Measurements from ENCODE around the gene KCNQ2.
A peak's percentile ranks its signal among the peaks of the same experiment; 100 is the strongest.

The KCNQ2 gene

DNA sequence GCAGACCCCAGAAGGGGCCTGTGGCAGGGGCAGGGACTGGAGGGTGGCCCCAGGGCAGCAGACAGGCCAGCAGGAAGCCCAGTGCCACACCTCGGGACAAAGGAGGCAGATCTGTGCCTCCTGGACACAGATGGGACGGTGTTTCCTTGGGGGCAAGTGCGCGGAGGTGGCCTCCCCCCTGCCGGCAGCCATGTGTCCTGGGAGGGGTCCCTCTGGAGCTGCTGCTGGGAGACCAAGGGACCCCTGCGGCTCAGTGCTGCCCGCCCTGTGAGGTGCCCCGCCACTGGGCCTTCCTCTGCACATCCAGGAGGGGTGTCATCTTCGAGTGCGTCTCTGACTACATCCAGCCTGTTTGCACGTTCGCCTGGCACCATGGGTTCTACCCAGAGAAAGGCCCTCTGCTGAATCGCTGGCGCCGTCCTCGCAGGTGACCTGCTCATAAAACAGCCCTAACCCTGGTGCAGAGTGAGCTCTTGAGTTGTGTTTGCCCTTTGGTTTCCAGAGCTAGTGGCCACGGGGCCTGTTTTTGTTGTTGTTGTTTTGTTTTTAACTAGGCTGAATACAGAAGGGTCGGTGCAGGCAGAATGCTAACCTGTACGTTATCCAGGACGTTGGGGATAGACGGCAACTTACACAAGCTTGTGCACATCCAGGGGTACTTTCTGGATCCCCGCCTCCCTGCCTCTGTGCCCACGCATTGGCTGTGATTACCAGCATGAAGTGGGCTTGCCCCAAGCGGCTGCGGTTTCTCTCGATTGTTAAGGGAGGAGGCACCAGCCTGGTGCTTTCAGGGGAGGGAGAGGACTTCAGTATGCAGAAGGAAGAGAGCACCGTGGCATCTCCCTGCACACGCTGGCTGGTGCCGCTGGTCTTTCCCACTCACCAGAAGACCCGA lies 1.3 kb upstream of the KCNQ2 start:
- H3K9me3 Mint-ChIP-seq = no peaks in the 10 kb centered on the region
- DNase-seq = no peak
- peak; percentile 45 for ATAC-seq
- H3K27me3 Mint-ChIP-seq = peaks cover 45% of the 10 kb centered on the region
- H3K36me3 Mint-ChIP-seq (ENCODE audit: low read depth) = no peaks in the 10 kb centered on the region
- no peak overlapping the region for H3K4me3 Mint-ChIP-seq
- peaks cover 3% of the 10 kb centered on the region for H3K4me1 Mint-ChIP-seq
- H3K27ac Mint-ChIP-seq = no peak overlapping the region

DNA sequence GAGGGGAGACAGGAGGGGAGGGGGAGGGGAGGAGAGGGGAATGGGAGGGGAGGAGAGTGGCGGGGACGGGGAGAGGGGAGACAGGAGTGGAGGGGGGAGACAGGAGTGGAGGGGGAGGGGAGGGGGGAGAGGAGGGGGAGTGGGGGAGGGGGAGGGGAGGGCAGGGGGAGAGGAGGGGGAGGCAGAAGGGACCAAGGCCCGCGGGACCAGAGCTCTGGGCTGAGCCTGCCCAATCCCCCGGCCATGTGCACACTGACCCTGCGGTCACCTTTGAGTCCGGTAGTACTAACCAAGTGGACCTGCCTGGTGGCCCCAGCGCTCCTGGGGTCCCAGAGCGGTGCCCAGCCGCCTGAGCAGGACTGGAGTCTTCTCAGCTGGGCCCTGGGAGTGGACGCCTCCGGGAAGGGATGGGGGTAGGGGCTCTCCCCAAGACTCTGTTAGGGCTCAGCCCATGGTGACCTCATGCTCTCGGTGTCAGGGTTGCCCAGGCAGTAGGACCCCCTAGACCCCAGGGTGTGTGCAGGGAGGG lies 471 bp upstream of the KCNQ2 start:
- Mint-ChIP-seq H3K9me3 (no peaks in the 10 kb centered on the region), H3K27ac (no peak overlapping the region), H3K4me3 (no peak overlapping the region), H3K27me3 (peaks cover 43% of the 10 kb centered on the region), H3K4me1 (peaks cover 3% of the 10 kb centered on the region), H3K36me3 (ENCODE audit: low read depth) (no peaks in the 10 kb centered on the region)
- ATAC-seq (no peak), DNase-seq (no peak)

- Mint-ChIP-seq H3K27ac (no peak overlapping the region), H3K4me1 (peaks cover 3% of the 10 kb centered on the region), H3K27me3 (peaks cover 37% of the 10 kb centered on the region), H3K4me3 (no peak overlapping the region), H3K9me3 (no peaks in the 10 kb centered on the region), H3K36me3 (ENCODE audit: low read depth) (no peaks in the 10 kb centered on the region)
- ATAC-seq = no peak
- no peak for DNase-seq
Observed at GRCh38 chr20:63471717-63471980, 806 bp downstream of the KCNQ2 start.

DNA sequence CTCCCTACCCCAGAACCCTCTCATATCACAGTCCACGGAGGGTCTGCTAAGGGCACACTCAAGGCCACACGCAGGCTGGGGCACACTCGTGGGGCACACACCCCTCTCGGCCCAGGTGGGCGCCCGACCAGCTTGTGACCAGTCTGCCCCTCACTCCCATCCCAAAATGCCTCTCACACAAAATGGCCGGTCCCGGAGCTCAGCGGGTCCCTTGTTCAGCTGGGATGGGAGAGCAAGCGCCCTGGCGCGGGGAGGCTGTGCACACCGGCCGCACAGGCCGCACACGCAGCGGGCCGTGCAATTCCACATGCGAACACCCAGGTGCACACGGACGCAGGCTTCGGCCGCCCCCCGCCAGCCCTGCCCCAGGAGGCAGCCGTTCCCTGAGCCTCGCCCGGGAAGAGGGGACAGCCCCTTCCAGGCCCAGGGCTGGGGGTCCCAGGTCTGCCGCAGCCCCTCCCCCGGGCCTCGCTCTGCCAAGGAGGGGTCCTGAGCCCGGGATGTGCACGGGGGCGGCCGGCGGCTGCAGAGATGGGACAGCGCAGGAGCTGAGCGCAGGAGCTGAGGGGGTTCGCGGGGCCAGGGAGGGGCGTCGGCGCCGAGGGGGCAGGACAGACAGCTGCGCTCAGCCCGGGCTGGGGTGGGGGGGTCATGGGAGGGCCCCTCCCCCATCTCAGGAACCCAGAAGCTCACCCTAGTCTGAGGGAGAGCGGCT lies 1.3 kb downstream of the KCNQ2 start:
- Mint-ChIP-seq H3K4me1 (peaks cover 3% of the 10 kb centered on the region), H3K9me3 (no peaks in the 10 kb centered on the region), H3K36me3 (ENCODE audit: low read depth) (no peaks in the 10 kb centered on the region), H3K4me3 (no peak overlapping the region), H3K27me3 (peaks cover 37% of the 10 kb centered on the region), H3K27ac (no peak overlapping the region)
- DNase-seq (no peak), ATAC-seq (no peak)

DNA sequence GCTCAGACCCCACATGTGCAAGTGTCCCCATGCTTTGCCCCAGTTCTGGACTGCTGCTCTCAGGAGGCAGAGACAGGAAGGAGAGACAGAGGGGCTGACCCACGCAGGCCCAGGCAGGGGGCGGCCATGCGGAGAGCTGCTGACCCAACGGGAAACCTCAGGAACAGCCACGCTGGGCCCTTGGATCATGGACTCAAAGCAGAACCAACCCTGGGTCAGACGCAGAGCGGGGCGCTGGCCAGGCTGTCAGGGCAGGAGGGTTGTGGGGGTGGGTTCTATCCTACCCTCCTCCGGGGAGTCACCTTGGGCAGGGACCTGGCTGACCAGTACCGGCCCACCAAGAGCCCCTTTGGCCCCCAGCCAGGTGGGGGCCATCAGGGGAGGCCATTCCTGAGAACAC lies 2.0 kb downstream of the KCNQ2 start:
- ATAC-seq (no peak), DNase-seq (no peak)
- Mint-ChIP-seq H3K36me3 (ENCODE audit: low read depth) (no peaks in the 10 kb centered on the region), H3K27ac (no peak overlapping the region), H3K27me3 (peaks cover 34% of the 10 kb centered on the region), H3K4me3 (no peak overlapping the region), H3K4me1 (peaks cover 3% of the 10 kb centered on the region), H3K9me3 (no peaks in the 10 kb centered on the region)

DNA sequence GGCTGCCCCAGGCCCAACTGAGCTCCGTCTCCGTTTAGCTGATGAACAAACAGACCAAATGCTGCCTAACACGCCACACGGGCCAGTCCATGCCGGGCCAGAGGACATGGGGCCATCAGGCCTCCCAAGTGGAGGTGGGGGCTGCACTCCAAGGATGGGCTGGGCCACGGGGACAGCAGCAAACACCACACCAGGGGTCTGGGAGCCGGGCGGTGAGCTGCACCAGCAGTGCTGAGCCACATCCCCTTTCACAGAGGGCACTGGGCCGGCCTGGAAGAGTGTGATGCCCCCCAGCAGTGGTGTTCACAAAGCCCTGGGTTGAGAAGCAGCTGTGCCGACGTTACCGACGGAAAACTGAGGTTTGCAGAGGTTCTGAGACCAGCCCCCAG lies 2.7 kb downstream of the KCNQ2 start:
- DNase-seq = no peak
- H3K27ac Mint-ChIP-seq = no peak overlapping the region
- peaks cover 27% of the 10 kb centered on the region for H3K27me3 Mint-ChIP-seq
- peaks cover 3% of the 10 kb centered on the region for H3K4me1 Mint-ChIP-seq
- H3K9me3 Mint-ChIP-seq = no peaks in the 10 kb centered on the region
- no peaks in the 10 kb centered on the region for H3K36me3 Mint-ChIP-seq (ENCODE audit: low read depth)
- no peak overlapping the region for H3K4me3 Mint-ChIP-seq
- no peak for ATAC-seq

DNA sequence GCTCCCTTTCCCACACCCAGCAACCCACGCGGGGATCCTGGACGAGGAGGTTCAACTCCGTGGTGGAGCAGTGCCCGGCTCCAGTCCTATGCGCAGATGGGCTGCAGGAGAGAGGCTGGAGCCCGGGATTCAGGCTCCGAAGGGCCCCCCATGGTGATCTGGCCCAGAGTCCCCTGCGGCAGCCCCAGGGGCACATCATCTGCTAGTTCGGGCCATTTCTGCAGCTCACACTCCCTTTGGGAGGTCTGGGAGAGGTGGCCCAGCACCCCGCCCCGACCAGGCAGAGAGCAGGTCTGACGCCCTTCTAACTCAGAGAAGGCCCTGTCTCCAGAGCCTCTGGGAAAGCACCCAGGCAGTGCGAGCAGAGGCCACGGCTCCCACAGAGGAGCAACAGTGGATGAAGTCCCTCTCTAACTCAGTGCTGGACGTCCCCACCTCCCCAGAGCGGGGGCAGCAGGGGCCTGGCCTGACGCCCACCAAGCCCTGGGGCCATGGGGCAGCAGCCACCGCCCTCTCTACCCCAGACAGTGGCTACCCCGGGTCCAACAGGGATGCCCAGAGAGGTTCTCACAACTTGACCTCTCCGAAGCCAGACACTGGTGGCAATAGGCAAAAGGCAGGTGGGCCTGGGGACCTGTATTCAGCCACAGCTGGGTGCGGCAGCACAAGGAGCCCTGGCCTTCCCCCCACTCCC lies 3.3 kb downstream of the KCNQ2 start:
- Mint-ChIP-seq H3K4me1 (peaks cover 3% of the 10 kb centered on the region), H3K27ac (no peak overlapping the region), H3K9me3 (no peaks in the 10 kb centered on the region), H3K4me3 (no peak overlapping the region), H3K36me3 (ENCODE audit: low read depth) (no peaks in the 10 kb centered on the region), H3K27me3 (peaks cover 23% of the 10 kb centered on the region)
- DNase-seq (no peak), ATAC-seq (no peak)

GRCh38 chr20:63468421-63468820 lies 4.0 kb downstream of the KCNQ2 start:
- H3K27ac Mint-ChIP-seq = no peak overlapping the region
- peaks cover 21% of the 10 kb centered on the region for H3K27me3 Mint-ChIP-seq
- no peaks in the 10 kb centered on the region for H3K36me3 Mint-ChIP-seq (ENCODE audit: low read depth)
- DNase-seq (no peak), ATAC-seq (no peak)
- H3K4me1 Mint-ChIP-seq = no peaks in the 10 kb centered on the region
- no peaks in the 10 kb centered on the region for H3K9me3 Mint-ChIP-seq
- no peak overlapping the region for H3K4me3 Mint-ChIP-seq

DNA sequence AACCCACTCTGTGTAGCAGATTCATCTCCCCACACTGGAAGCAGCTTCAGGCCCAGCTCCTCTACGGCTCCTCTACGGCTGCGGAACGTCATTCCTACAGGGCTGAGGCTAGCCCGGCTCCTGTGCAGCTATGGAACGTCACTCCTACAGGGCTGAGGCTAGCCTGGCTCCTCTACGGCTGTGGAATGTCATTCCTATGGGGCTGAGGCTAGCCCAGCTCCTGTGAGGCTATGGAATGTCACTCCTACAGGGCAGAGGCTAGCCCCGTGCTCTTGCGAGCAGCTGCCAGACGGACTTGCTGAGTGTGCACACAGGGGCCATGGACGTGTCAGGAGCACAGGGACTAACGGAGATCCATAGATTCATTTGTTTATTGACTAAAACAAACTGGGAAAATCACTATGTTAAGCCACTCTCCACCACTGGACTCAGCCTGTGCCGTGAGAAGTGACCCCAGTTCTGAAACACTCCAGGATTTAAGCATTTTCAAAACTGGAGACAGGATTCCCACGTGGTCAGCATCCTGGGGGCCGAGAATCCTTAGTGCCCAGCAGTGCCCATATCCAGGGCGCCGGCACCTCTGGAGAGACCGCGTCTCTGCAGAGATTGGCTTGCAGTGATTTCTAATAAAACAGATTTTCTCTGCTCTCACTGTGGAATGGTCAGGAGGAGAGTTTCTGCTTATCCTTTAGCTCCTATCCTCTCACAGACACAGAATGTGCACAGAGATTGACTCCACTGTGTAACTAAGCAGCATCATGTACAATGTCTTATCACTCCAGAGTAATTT lies 5.0 kb downstream of the KCNQ2 start:
- Mint-ChIP-seq H3K36me3 (ENCODE audit: low read depth) (no peaks in the 10 kb centered on the region), H3K4me1 (no peaks in the 10 kb centered on the region), H3K9me3 (no peaks in the 10 kb centered on the region), H3K27me3 (peaks cover 23% of the 10 kb centered on the region), H3K4me3 (no peak overlapping the region), H3K27ac (no peak overlapping the region)
- no peak for DNase-seq
- ATAC-seq = no peak

GRCh38 chr20:63466861-63467260 lies 5.6 kb downstream of the KCNQ2 start:
- H3K4me1 Mint-ChIP-seq = no peaks in the 10 kb centered on the region
- H3K27ac Mint-ChIP-seq = no peak overlapping the region
- ATAC-seq = no peak
- no peak for DNase-seq
- H3K36me3 Mint-ChIP-seq (ENCODE audit: low read depth) = no peaks in the 10 kb centered on the region
- peaks cover 25% of the 10 kb centered on the region for H3K27me3 Mint-ChIP-seq
- H3K9me3 Mint-ChIP-seq = no peaks in the 10 kb centered on the region
- no peak overlapping the region for H3K4me3 Mint-ChIP-seq

- no peak overlapping the region for H3K4me3 Mint-ChIP-seq
- no peaks in the 10 kb centered on the region for H3K9me3 Mint-ChIP-seq
- H3K27ac Mint-ChIP-seq = no peak overlapping the region
- ATAC-seq (no peak), DNase-seq (no peak)
- H3K36me3 Mint-ChIP-seq (ENCODE audit: low read depth) = no peaks in the 10 kb centered on the region
- no peaks in the 10 kb centered on the region for H3K4me1 Mint-ChIP-seq
- peaks cover 25% of the 10 kb centered on the region for H3K27me3 Mint-ChIP-seq
Observed at GRCh38 chr20:63466250-63466825, 6.1 kb downstream of the KCNQ2 start.

- Mint-ChIP-seq H3K36me3 (ENCODE audit: low read depth) (no peaks in the 10 kb centered on the region), H3K27me3 (peaks cover 20% of the 10 kb centered on the region), H3K4me1 (no peaks in the 10 kb centered on the region), H3K27ac (no peak overlapping the region), H3K4me3 (no peak overlapping the region), H3K9me3 (no peaks in the 10 kb centered on the region)
- DNase-seq (no peak), ATAC-seq (no peak)
Observed at GRCh38 chr20:63465380-63466249, 6.8 kb downstream of the KCNQ2 start.

GRCh38 chr20:63464289-63464635 lies 8.2 kb downstream of the KCNQ2 start:
- ATAC-seq = no peak
- Mint-ChIP-seq H3K9me3 (no peaks in the 10 kb centered on the region), H3K27ac (no peak overlapping the region), H3K27me3 (peaks cover 12% of the 10 kb centered on the region), H3K36me3 (ENCODE audit: low read depth) (no peaks in the 10 kb centered on the region), H3K4me1 (no peaks in the 10 kb centered on the region), H3K4me3 (no peak overlapping the region)
- no peak for DNase-seq
